OCI-LY1 (cell line): ENCODE data around the gene ERV3-1.
"Not testable (repeated sequence)": the region's sequence is repeated elsewhere in the genome, so short reads cannot be mapped to it uniquely, and the experiment has no call there.

Experiments
- EZH2 ChIP-seq: fragments of 200-600 bp; sonication (generic), shearing (Covaris generic); IDR thresholded peaks from 2 replicates; pipeline ENCODE4 v1.8.0; 2017; ENCODE audit warnings: borderline replicate concordance, mixed run types, mild to moderate bottlenecking, antibody characterized with exemption, low read length, moderate library complexity, mixed read lengths
- TF ChIP-seq, protein P1 (sequence below): fragments of 200-600 bp; sonication (generic), shearing (Covaris generic); IDR thresholded peaks from 2 replicates; pipeline ENCODE4 v1.5.1; 2017; ENCODE audit warnings: mild to moderate bottlenecking, antibody characterized with exemption, low read length, moderate library complexity, mixed read lengths

DNA sequence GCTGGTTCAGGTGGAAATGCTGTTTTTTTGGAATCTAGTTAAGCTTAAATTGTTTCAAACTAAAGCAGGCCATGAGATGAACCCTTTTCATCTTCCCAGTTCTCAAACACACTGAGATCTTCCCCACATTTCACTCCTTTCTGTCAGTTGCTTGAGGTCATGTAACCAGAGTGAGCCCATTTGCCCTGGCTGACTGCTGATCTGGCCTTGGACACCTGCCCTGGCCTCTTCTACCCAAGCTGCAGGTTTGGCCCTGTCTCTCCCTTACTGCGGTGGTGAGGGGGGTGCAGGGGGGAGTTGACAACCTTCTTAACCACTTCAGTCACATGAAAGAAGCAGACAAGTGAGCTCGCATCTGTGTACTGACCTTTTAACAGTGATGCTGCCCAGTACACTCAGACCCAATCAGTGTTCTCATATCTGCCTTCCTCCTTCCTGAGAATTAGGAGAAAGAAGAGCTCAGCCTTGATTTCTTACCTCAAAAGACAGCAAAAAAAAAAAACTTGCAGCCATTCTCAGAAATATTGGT, 48.0 kb upstream of the ERV3-1 start:
- TF ChIP-seq, protein P1, sequence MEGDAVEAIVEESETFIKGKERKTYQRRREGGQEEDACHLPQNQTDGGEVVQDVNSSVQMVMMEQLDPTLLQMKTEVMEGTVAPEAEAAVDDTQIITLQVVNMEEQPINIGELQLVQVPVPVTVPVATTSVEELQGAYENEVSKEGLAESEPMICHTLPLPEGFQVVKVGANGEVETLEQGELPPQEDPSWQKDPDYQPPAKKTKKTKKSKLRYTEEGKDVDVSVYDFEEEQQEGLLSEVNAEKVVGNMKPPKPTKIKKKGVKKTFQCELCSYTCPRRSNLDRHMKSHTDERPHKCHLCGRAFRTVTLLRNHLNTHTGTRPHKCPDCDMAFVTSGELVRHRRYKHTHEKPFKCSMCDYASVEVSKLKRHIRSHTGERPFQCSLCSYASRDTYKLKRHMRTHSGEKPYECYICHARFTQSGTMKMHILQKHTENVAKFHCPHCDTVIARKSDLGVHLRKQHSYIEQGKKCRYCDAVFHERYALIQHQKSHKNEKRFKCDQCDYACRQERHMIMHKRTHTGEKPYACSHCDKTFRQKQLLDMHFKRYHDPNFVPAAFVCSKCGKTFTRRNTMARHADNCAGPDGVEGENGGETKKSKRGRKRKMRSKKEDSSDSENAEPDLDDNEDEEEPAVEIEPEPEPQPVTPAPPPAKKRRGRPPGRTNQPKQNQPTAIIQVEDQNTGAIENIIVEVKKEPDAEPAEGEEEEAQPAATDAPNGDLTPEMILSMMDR: not testable (repeated sequence)
- TF ChIP-seq EZH2: not testable (repeated sequence)
